NOMO-1 treated with dmso at 0.1 percent for 144 hours (cell line): Measurements from ENCODE around the gene IGLL5.

ENCODE experiments used
- DNase-seq: peaks from one replicate; lab custom pipeline; 2025; ENCODE audit not compliant: unreplicated experiment; lab: John Stamatoyannopoulos, UW

The IGLL5 gene

GRCh38 chr22:22858559-22858937, 29.1 kb upstream of the IGLL5 start:
- DNase-seq = no peak

GRCh38 chr22:22863001-22863400, 24.6 kb upstream of the IGLL5 start:
- no peak for DNase-seq

GRCh38 chr22:22865311-22866072, 22.1 kb upstream of the IGLL5 start:
- no peak for DNase-seq

- no peak for DNase-seq
These were observed 21.1 kb upstream of the IGLL5 start for GRCh38 chr22:22866381-22867111.

GRCh38 chr22:22867996-22868715, 19.5 kb upstream of the IGLL5 start:
- DNase-seq = no peak

GRCh38 chr22:22870577-22871404, 16.8 kb upstream of the IGLL5 start:
- no peak for DNase-seq

GRCh38 chr22:22871536-22872278, 15.9 kb upstream of the IGLL5 start:
- DNase-seq = no peak

GRCh38 chr22:22872722-22873708, 14.6 kb upstream of the IGLL5 start:
- no peak for DNase-seq

- no peak for DNase-seq
These were observed 9.9 kb upstream of the IGLL5 start for GRCh38 chr22:22877523-22878210.

GRCh38 chr22:22878211-22878570, 9.4 kb upstream of the IGLL5 start:
- no peak for DNase-seq

- no peak for DNase-seq
These were observed 8.6 kb upstream of the IGLL5 start for GRCh38 chr22:22878801-22879674.

GRCh38 chr22:22879675-22880155, 7.9 kb upstream of the IGLL5 start:
- no peak for DNase-seq

- DNase-seq = no peak
These were observed 7.0 kb upstream of the IGLL5 start for GRCh38 chr22:22880645-22881044.

- DNase-seq = no peak
These were observed 6.3 kb upstream of the IGLL5 start for GRCh38 chr22:22881116-22882000.

- peak; percentile 76 for DNase-seq
These were observed 5.4 kb upstream of the IGLL5 start for GRCh38 chr22:22882033-22882717.
